ENCODE measurements around the gene C19orf67. TPM values are rescaled to one million over a fixed set of nuclear protein-coding genes. Genes with fewer than 3 reads are reported as not detected.
A peak's percentile ranks its signal among the peaks of the same experiment; 100 is the strongest.
"Not testable (repeated sequence)": the region's sequence is repeated elsewhere in the genome, so short reads cannot be mapped to it uniquely, and the experiment has no call there.

C19orf67 gene
- total RNA-seq, 2 donors from 2014 or later = 0.42 TPM; not detected in 1

DNA sequence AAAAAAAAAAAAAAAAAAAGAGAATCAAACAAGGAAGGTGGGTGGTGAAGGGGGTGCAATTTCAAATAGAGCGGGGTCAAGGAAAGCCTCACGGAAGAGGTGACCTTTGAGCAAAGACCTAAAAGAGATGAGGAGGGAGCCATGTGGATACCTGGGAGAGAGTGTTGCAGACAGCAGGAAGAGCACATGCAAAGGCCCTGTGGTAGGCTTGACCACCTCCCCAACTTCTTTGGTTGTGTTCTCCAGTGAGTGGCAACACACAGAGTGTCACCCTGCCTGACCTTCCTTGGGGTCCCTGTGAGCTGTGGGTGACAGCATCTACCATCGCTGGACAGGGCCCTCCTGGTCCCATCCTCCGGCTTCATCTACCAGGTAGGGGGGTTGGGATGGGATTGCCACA is 35.1 kb downstream of the C19orf67 start:
- no peaks in the 10 kb centered on the region for H3K9me3 Mint-ChIP-seq
- no peak for ATAC-seq (replicated peaks)
- no peaks in the 10 kb centered on the region for H3K27me3 Mint-ChIP-seq
- no peaks in the 10 kb centered on the region for H3K4me1 Mint-ChIP-seq
- no peak overlapping the region for H3K27ac Mint-ChIP-seq
- H3K36me3 Mint-ChIP-seq (ENCODE audit: low read depth) = peaks cover 76% of the 10 kb centered on the region
- H3K4me3 Mint-ChIP-seq = no peak overlapping the region

DNA sequence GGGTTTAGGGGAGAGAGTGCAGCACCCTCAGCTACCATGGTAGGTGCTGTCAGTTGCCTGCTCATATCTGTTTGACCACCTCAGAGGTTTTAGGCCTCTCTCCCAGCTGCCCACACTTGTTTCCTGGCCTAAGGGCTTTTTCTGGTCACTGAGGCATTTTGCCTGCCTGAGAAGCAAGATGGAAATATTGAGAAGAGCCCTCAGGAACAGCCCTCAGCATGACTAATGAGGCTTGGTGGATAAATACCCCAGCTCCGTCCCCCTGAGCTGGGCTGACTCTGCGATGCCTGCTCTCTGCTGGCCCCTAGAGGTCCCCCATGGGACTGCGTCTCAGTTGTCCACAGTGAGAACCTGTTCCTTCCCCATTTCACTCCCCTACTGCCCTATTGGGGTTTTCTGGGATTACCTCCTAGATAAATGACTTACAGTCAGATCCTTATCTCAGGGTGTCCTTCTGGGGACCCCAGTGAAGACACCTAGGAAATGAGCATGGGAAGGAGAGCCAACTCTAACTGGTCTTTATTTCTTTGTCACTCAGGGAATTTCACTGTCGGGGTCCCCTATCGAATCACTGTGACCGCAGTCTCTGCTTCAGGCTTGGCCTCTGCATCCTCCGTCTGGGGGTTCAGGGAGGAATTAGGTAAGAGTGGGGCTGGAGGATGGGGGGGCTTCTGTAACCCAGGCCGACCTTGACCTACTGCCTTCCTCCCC is 37.0 kb downstream of the C19orf67 start:
- Mint-ChIP-seq H3K27ac (no peak overlapping the region), H3K27me3 (no peaks in the 10 kb centered on the region), H3K4me3 (no peak overlapping the region), H3K36me3 (ENCODE audit: low read depth) (peaks cover 92% of the 10 kb centered on the region), H3K9me3 (no peaks in the 10 kb centered on the region), H3K4me1 (no peaks in the 10 kb centered on the region)
- peak; percentile 87 for ATAC-seq (replicated peaks)

DNA sequence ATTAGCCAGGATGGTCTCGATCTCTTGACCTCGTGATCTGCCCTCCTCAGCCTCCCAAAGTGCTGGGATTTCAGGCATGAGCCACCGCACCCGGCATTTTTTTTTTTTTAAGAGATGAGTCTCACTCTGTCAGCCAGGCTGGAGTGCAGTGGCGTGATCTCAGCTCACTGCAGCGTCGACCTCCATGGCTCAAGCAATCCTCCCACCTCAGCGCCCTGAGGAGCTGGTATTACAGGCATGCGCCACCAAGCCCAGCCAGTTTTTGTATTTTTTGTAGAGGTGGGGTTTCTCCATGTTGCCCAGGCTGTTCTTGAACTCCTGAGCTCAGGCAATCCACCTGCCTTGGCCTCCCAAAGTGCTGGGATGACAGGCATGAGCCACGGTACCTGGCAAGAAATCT is 37.7 kb downstream of the C19orf67 start:
- H3K27ac Mint-ChIP-seq; H3K27me3 Mint-ChIP-seq; H3K9me3 Mint-ChIP-seq; ATAC-seq (replicated peaks); H3K4me1 Mint-ChIP-seq; H3K4me3 Mint-ChIP-seq: not testable (repeated sequence)
- peaks cover 95% of the 10 kb centered on the region for H3K36me3 Mint-ChIP-seq (ENCODE audit: low read depth)

DNA sequence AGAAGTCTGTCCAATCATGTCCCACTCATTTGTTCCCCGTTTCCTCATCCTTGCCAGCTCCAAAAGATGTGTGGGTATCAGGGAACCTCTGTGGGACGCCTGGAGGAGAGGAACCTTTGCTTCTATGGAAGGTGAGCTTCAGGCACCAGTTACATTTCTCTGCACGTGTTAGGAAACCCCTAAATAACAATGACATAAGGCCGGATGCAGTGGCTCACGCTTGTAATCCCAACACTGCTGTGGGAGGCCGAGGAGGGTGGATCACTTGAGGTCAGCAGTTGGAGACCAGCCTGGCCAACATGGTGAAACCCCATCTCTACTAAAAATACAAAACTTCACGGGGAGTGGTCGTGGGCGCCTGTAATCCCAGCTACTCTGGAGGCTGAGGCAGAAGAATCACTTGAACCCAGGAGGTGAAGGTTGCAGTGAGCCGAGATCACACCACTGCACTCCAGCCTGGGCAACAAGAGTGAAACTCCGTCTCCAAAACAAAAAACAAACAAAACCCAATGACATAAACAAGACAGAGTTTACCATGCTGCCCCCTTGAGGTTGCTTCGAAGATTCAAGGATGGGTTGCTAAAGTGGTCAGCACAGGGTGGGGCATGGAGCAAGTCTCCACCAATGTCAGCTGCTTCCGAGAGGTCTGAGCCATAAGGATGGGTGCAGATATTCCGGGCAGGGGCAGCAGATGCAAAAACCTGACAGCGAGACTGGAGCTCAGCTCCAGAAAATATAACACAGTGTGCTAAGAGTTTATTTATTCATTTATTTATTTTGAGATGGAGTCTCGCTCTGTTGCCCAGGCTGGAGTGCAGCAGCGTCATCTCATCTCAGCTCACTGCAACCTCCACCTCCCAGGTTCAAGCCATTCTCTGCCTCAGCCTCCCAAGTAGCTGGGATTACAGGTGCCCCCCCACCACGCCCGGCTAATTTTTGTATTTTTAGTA is 42.6 kb downstream of the C19orf67 start:
- not testable (repeated sequence) for H3K4me3 Mint-ChIP-seq, H3K27me3 Mint-ChIP-seq, H3K4me1 Mint-ChIP-seq, H3K9me3 Mint-ChIP-seq
- peak overlapping the region; percentile 83 for H3K27ac Mint-ChIP-seq
- ATAC-seq (replicated peaks) = peak; percentile 61
- H3K36me3 Mint-ChIP-seq (ENCODE audit: low read depth) = peaks cover 94% of the 10 kb centered on the region

DNA sequence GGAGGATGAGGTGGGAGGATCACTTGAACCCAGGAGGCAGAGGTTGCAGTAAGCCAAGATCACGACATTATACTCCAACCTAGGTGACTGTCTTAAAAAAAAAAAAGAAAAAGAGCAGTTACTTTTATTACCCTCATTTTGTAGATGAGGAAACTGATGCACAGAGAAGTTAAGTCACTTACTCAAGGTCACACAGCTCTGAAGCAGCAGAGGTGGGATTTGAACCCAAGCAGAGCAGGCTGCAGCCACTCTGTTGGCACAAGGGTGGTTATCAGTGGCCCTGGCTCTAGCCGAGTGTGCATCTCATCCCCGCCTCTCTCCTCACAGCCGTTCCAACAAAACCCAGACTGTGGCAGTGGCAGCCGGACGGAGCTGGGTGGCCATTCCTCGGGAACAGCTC is 46.4 kb downstream of the C19orf67 start:
- H3K27ac Mint-ChIP-seq = no peak overlapping the region
- H3K9me3 Mint-ChIP-seq = no peaks in the 10 kb centered on the region
- peaks cover 89% of the 10 kb centered on the region for H3K36me3 Mint-ChIP-seq (ENCODE audit: low read depth)
- H3K4me1 Mint-ChIP-seq = peaks cover 2% of the 10 kb centered on the region
- ATAC-seq (replicated peaks) = no peak
- no peaks in the 10 kb centered on the region for H3K27me3 Mint-ChIP-seq
- no peak overlapping the region for H3K4me3 Mint-ChIP-seq

DNA sequence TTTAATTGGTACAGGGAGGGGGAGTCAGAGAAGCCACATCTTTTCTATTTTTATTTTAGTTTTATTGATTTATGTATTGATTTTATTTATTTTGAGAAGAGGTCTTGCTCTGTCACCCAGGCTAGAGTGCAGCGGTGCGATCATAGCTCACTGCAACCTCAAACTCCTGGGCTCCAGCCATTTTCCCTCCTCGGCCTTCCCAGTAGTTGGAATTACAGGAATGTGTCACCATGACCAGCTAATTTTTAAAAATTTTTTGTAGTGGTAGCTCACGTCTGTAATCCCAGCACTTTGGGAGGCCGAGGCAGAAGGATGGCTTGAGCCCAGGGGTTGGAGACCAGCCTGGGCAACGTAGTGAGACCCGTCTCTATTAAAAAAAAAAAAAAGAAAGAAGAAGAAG is 49.9 kb downstream of the C19orf67 start:
- Mint-ChIP-seq H3K36me3 (ENCODE audit: low read depth) (peaks cover 81% of the 10 kb centered on the region), H3K27me3 (no peaks in the 10 kb centered on the region), H3K4me3 (no peak overlapping the region), H3K4me1 (peaks cover 12% of the 10 kb centered on the region), H3K27ac (no peak overlapping the region), H3K9me3 (no peaks in the 10 kb centered on the region)
- ATAC-seq (replicated peaks) = no peak

DNA sequence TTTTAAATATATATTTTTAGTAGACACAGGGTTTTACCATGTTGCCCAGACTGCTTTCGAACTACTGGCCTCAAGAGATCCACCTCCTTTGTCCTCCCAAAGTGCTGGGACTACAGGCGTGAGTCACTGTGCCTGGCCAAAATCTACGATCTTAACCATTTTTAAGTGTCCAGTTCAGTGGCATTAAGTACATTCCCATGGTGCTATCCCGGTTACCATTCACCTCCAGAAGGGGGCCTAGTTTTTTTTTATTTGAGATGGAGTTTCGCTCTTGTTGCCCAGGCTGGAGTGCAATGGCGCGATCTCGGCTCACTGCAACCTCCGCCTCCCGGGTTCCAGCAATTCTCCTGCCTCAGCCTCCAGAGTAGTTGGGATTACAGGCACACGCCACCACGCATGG is 50.4 kb downstream of the C19orf67 start:
- not testable (repeated sequence) for H3K27ac Mint-ChIP-seq; H3K27me3 Mint-ChIP-seq; H3K9me3 Mint-ChIP-seq; ATAC-seq (replicated peaks); H3K4me3 Mint-ChIP-seq
- Mint-ChIP-seq H3K4me1 (peaks cover 12% of the 10 kb centered on the region), H3K36me3 (ENCODE audit: low read depth) (peaks cover 75% of the 10 kb centered on the region)

DNA sequence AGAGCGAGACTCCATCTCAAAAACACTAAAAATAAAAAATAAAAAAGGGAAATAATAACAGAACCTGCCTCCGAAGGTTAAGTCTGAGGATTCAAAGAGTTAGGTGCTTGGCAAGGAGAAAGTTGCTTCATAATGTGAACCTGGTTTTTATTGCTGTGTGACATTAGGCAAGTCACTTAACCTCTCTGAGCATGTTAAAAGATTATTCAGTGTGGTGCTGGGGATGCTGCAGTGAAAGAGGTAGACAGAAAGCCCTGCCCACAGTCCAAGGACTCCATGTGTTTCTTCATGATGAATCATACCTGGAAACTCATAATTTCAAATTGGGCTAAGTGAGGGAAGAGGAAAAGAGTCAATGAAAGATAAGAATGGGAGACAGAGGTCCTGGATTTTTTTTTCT is 51.6 kb downstream of the C19orf67 start:
- Mint-ChIP-seq H3K4me3 (peak overlapping the region; percentile 51), H3K36me3 (ENCODE audit: low read depth) (peaks cover 63% of the 10 kb centered on the region), H3K27me3 (no peaks in the 10 kb centered on the region), H3K9me3 (no peaks in the 10 kb centered on the region), H3K27ac (peak overlapping the region; percentile 51), H3K4me1 (peaks cover 12% of the 10 kb centered on the region)
- ATAC-seq (replicated peaks) = no peak

DNA sequence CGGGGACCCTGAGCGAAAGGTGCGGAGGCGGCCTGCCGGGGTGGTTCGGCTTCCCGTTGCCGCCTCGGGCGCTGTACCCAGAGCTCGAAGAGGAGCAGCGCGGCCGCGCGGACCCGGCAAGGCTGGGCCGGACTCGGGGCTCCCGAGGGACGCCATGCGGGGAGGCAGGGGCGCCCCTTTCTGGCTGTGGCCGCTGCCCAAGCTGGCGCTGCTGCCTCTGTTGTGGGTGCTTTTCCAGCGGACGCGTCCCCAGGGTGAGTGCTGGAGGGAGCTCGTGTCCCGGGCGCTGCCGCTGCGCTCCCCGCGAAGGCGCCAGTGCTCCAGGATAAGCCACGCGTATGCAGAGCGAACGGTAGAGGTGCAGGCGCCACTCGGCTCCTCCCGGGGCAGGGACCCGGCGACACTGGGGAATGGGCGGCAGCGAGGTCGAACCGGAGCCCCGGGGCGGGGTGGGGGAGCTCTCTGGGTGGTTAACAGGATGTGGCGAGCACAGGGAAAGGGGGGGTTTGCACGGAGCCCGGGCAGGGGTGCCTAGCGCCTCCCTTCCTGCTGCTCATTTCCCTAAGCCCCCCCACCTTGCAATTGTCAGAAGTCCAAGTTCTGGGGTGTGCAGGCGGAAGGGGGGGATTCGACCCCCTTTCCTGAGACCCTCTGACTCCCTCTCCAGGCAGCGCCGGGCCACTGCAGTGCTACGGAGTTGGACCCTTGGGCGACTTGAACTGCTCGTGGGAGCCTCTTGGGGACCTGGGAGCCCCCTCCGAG is 53.7 kb downstream of the C19orf67 start, which contains the start of gene IL27RA:
IL27RA (plus strand) TSS at position 44 of the 762 bp plus-strand sequence; CDS start at position 155, 111 bp downstream.
- Mint-ChIP-seq H3K36me3 (ENCODE audit: low read depth) (peaks cover 43% of the 10 kb centered on the region), H3K4me3 (peak within 1 kb of the TSS; percentile 85), H3K27me3 (no peaks in the 10 kb centered on the region), H3K9me3 (no peaks in the 10 kb centered on the region), H3K27ac (peak within 1 kb of the TSS; percentile 91), H3K4me1 (peaks cover 12% of the 10 kb centered on the region)
- peak; percentile 78 for ATAC-seq (replicated peaks)

Other genes with a start within 250 kb of the C19orf67 start
- 1 to 10 TPM; 1.2 to 3.6 TPM for gene NANOS3, start 208.6 kb downstream of the C19orf67 start, total RNA-seq
- gene BRME1, start 179.7 kb downstream of the C19orf67 start, total RNA-seq = 10 to 100 TPM in 1 of 2 donors, 1 to 10 TPM in 1; 4.8 to 12.5 TPM
- gene CC2D1A, start 179.6 kb downstream of the C19orf67 start, total RNA-seq = 10 to 100 TPM; 34.6 to 35.4 TPM
- 1 to 10 TPM in 1 of 2 donors, under 1 TPM in 1; 0.90 to 1.0 TPM for gene PODNL1, start 147.4 kb downstream of the C19orf67 start, total RNA-seq
- gene DCAF15, start 133.3 kb downstream of the C19orf67 start, total RNA-seq = 10 to 100 TPM; 60.9 to 67.7 TPM
- gene RFX1, start 79.5 kb downstream of the C19orf67 start, total RNA-seq = 10 to 100 TPM; 12.6 to 12.9 TPM
- gene RLN3, start 57.6 kb downstream of the C19orf67 start, total RNA-seq = not detected
- gene IL27RA, start 54.0 kb downstream of the C19orf67 start, total RNA-seq = 10 to 100 TPM; 52.1 to 53.9 TPM
- not detected for gene PALM3, start 23.7 kb downstream of the C19orf67 start, total RNA-seq
- 1 to 10 TPM; 1.5 to 4.1 TPM for gene MISP3, start 13.0 kb downstream of the C19orf67 start, total RNA-seq
- gene SAMD1, start 5.0 kb upstream of the C19orf67 start, total RNA-seq = 10 to 100 TPM; 62.1 to 77.5 TPM
- 10 to 100 TPM; 43.1 to 69.5 TPM for gene PRKACA, start 32.0 kb upstream of the C19orf67 start, total RNA-seq
- gene ASF1B, start 50.8 kb upstream of the C19orf67 start, total RNA-seq = 10 to 100 TPM; 62.6 to 73.7 TPM
- 1 to 10 TPM; 3.9 to 8.4 TPM for gene ADGRL1, start 120.4 kb upstream of the C19orf67 start, total RNA-seq

Data from activated T-helper 17 cell treated with anti-CD3 and anti-CD28 coated beads, Interleukin-2, amount 50 U/mL, for 72 hours (primary cell).